K562 (cell line): ENCODE results near the gene CHN1.

Source experiments
- BRCA1 ChIP-seq, 2 experiments: fragments of 450-650 bp in 1 of 2; sonication (generic) in 1 of 2; formaldehyde crosslinking in 1 of 2; IDR thresholded peaks; 2 replicates each; pipeline versions ENCODE4 v1.5.0 to v1.6.1; 2017 to 2020; ENCODE audit warnings: mild to moderate bottlenecking in 1 of 2, missing genetic modification reagents in 1 of 2
- CREB1 ChIP-seq, 2 experiments: sonication (generic) in 1 of 2; formaldehyde crosslinking in 1 of 2; IDR thresholded peaks; 2 replicates each; pipeline versions ENCODE4 v1.6.1 to v1.8.0; 2012 to 2022; ENCODE audit warnings: inconsistent platforms in 1 of 2, mild to moderate bottlenecking in 1 of 2, missing genetic modification reagents in 1 of 2, moderate library complexity in 1 of 2
- JUN ChIP-seq, 2 experiments: sonication (generic) in 1 of 2; formaldehyde crosslinking in 1 of 2; IDR thresholded peaks; 2 replicates each; pipeline versions ENCODE4 v1.6.1 to v1.8.0; 2012 to 2022; ENCODE audit warnings: borderline replicate concordance in 2 of 2, mild to moderate bottlenecking in 2 of 2, improper control_type of control experiment in 1 of 2, low read depth in 1 of 2, low read length in 1 of 2, missing genetic modification reagents in 1 of 2
- NFE2L1 ChIP-seq: fragments of 450-650 bp; IDR thresholded peaks from 2 replicates; pipeline ENCODE4 v1.6.1; 2016; ENCODE audit warnings: missing genetic modification characterization, low read depth, mild to moderate bottlenecking, missing compliant biosample characterization, moderate library complexity, borderline replicate concordance
- SMC3 ChIP-seq: conservative IDR thresholded peaks from 2 replicates; pipeline ENCODE4 v1.6.1; 2011; ENCODE audit warnings: low read depth, low read length, improper control_type of control experiment; ENCODE audit not compliant: insufficient read depth
- TEAD4 ChIP-seq, 2 experiments: sonication (generic) in 1 of 2; formaldehyde crosslinking in 1 of 2; IDR thresholded peaks; 2 replicates each; pipeline versions ENCODE4 v1.6.1 to v1.8.0; 2012 to 2022; ENCODE audit warnings: borderline replicate concordance in 1 of 2, inconsistent platforms in 1 of 2, low read length in 1 of 2, mild to moderate bottlenecking in 1 of 2, missing genetic modification reagents in 1 of 2
- ZNF431 ChIP-seq: sonication (generic); formaldehyde crosslinking; IDR thresholded peaks from 2 replicates; pipeline ENCODE4 v1.8.0; 2022; ENCODE audit warnings: mild to moderate bottlenecking, missing genetic modification reagents
- TF ChIP-seq, protein P1 (sequence below): fragments of 250-450 bp; sonication (Bioruptor Pico); IDR thresholded peaks from 2 replicates; pipeline ENCODE4 v1.8.0; 2021; ENCODE audit warnings: mild to moderate bottlenecking, moderate library complexity
- TF ChIP-seq, protein P2 (sequence below): sonication (generic); formaldehyde crosslinking; IDR thresholded peaks from 2 replicates; pipeline ENCODE4 v1.8.1; 2023; ENCODE audit warnings: mild to moderate bottlenecking, missing genetic modification reagents
- TF ChIP-seq, protein P3 (sequence below), 3 experiments: IDR thresholded peaks in 2 of 3; conservative IDR thresholded peaks in 1 of 3; 2 replicates each; pipeline ENCODE4 v1.5.1; 2011 to 2012; ENCODE audit warnings: low read length in 3 of 3, mild to moderate bottlenecking in 3 of 3, control low read depth in 2 of 3, improper control_type of control experiment in 1 of 3, inconsistent platforms in 1 of 3, low read depth in 1 of 3, mixed read lengths in 1 of 3, moderate library complexity in 1 of 3; ENCODE audit not compliant: insufficient read depth in 2 of 3
- TF ChIP-seq, protein P4 (sequence below), 2 experiments: fragments of 450-650 bp; IDR thresholded peaks; 2 replicates each; pipeline ENCODE4 v1.6.1; 2018; ENCODE audit warnings: mild to moderate bottlenecking in 2 of 2, low read depth in 1 of 2; ENCODE audit not compliant: partially characterized antibody in 2 of 2

DNA sequence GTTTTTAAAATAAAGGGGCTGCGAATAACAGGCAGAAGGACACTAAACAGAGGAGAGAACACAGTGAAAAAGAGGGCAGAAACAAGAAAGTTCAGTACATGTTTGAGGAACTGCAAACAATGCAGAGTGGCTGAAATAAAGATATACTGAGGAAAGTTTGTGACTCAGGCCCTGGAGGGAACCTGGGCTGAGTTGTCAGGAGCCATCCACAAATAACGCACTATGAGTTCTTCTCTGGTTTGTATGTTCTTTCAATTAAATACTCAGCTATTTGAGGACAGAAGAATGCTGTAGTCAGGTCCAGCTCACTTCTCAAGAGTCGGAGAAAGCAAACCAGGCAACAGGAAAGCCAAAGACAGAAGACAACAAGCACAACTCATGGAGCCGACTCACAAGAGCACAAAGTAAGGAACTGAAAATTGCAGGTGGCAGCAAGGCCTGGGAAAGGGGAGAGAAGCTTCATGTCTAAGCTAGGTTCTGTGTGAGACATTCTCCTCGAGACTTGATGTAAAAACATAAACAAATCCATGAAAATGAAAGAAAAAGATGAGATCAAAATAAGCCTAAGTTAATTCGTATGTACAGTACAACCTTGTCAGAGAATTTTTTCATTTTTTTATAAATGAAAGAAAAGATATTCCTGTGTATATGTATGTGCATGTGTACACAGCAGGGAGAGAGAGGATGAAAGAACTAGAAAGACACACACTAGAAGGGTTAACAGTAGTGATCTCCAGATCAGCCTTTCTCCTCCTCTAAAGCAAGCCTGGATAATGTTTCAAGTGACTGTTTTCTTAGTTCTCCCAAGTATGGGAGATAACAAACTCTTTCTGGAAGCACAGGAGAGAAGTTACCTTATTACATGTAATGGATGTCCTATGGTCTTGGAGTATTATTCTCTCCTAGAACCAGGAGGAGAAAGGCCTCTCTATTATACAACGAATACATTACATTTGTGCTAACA is 41.5 kb downstream of the CHN1 start:
- TF ChIP-seq, protein P1, sequence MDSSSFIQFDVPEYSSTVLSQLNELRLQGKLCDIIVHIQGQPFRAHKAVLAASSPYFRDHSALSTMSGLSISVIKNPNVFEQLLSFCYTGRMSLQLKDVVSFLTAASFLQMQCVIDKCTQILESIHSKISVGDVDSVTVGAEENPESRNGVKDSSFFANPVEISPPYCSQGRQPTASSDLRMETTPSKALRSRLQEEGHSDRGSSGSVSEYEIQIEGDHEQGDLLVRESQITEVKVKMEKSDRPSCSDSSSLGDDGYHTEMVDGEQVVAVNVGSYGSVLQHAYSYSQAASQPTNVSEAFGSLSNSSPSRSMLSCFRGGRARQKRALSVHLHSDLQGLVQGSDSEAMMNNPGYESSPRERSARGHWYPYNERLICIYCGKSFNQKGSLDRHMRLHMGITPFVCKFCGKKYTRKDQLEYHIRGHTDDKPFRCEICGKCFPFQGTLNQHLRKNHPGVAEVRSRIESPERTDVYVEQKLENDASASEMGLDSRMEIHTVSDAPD (CRISPR knock-in tag) = no peak
- no peak for TF ChIP-seq JUN (IDR thresholded peaks at IDR 0.05; ENCODE audit: borderline replicate concordance, low read depth, low read length)
- no peak for TF ChIP-seq JUN (CRISPR knock-in tag; IDR thresholded peaks at IDR 0.05; ENCODE audit: borderline replicate concordance)
- no peak for TF ChIP-seq BRCA1 (IDR thresholded peaks at IDR 0.05)
- no peak for TF ChIP-seq BRCA1 (CRISPR knock-in tag; IDR thresholded peaks at IDR 0.05)
- TF ChIP-seq NFE2L1 (tag) = no peak
- TF ChIP-seq, protein P2, sequence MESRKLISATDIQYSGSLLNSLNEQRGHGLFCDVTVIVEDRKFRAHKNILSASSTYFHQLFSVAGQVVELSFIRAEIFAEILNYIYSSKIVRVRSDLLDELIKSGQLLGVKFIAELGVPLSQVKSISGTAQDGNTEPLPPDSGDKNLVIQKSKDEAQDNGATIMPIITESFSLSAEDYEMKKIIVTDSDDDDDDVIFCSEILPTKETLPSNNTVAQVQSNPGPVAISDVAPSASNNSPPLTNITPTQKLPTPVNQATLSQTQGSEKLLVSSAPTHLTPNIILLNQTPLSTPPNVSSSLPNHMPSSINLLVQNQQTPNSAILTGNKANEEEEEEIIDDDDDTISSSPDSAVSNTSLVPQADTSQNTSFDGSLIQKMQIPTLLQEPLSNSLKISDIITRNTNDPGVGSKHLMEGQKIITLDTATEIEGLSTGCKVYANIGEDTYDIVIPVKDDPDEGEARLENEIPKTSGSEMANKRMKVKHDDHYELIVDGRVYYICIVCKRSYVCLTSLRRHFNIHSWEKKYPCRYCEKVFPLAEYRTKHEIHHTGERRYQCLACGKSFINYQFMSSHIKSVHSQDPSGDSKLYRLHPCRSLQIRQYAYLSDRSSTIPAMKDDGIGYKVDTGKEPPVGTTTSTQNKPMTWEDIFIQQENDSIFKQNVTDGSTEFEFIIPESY (CRISPR knock-in tag) = no peak
- no peak for TF ChIP-seq TEAD4 (IDR thresholded peaks at IDR 0.05; ENCODE audit: low read length)
- TF ChIP-seq TEAD4 (CRISPR knock-in tag; IDR thresholded peaks at IDR 0.05; ENCODE audit: borderline replicate concordance) = no peak
- TF ChIP-seq ZNF431 = no peak
- TF ChIP-seq, protein P3, sequence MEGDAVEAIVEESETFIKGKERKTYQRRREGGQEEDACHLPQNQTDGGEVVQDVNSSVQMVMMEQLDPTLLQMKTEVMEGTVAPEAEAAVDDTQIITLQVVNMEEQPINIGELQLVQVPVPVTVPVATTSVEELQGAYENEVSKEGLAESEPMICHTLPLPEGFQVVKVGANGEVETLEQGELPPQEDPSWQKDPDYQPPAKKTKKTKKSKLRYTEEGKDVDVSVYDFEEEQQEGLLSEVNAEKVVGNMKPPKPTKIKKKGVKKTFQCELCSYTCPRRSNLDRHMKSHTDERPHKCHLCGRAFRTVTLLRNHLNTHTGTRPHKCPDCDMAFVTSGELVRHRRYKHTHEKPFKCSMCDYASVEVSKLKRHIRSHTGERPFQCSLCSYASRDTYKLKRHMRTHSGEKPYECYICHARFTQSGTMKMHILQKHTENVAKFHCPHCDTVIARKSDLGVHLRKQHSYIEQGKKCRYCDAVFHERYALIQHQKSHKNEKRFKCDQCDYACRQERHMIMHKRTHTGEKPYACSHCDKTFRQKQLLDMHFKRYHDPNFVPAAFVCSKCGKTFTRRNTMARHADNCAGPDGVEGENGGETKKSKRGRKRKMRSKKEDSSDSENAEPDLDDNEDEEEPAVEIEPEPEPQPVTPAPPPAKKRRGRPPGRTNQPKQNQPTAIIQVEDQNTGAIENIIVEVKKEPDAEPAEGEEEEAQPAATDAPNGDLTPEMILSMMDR (IDR thresholded peaks at IDR 0.05 in 2 of 3, conservative IDR thresholded peaks at IDR 0.05 in 1 of 3; ENCODE audit: insufficient read depth in 2 of 3, low read depth in 1 of 3, low read length in 3 of 3) = no peak
- no peak for TF ChIP-seq SMC3
- no peak for TF ChIP-seq CREB1 (IDR thresholded peaks at IDR 0.05)
- no peak for TF ChIP-seq CREB1 (CRISPR knock-in tag; IDR thresholded peaks at IDR 0.05)
- TF ChIP-seq, protein P4, sequence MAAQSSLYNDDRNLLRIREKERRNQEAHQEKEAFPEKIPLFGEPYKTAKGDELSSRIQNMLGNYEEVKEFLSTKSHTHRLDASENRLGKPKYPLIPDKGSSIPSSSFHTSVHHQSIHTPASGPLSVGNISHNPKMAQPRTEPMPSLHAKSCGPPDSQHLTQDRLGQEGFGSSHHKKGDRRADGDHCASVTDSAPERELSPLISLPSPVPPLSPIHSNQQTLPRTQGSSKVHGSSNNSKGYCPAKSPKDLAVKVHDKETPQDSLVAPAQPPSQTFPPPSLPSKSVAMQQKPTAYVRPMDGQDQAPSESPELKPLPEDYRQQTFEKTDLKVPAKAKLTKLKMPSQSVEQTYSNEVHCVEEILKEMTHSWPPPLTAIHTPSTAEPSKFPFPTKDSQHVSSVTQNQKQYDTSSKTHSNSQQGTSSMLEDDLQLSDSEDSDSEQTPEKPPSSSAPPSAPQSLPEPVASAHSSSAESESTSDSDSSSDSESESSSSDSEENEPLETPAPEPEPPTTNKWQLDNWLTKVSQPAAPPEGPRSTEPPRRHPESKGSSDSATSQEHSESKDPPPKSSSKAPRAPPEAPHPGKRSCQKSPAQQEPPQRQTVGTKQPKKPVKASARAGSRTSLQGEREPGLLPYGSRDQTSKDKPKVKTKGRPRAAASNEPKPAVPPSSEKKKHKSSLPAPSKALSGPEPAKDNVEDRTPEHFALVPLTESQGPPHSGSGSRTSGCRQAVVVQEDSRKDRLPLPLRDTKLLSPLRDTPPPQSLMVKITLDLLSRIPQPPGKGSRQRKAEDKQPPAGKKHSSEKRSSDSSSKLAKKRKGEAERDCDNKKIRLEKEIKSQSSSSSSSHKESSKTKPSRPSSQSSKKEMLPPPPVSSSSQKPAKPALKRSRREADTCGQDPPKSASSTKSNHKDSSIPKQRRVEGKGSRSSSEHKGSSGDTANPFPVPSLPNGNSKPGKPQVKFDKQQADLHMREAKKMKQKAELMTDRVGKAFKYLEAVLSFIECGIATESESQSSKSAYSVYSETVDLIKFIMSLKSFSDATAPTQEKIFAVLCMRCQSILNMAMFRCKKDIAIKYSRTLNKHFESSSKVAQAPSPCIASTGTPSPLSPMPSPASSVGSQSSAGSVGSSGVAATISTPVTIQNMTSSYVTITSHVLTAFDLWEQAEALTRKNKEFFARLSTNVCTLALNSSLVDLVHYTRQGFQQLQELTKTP (IDR thresholded peaks at IDR 0.05; ENCODE audit: low read depth in 1 of 2, partially characterized antibody in 2 of 2) = no peak
